Endothelial cell (in vitro differentiated cells): Measurements from ENCODE around the gene RPL41. TPM values are rescaled to one million over a fixed set of nuclear protein-coding genes. Genes with fewer than 3 reads are reported as not detected.
A peak's percentile ranks its signal among the peaks of the same experiment; 100 is the strongest.

ENCODE experiments used
- DNase-seq: peaks from one replicate; pipeline ENCODE4 v3.0.0; 2021; ENCODE audit warnings: low spot score
- H3K27ac Mint-ChIP-seq: one replicate; pipeline ENCODE4 v1.8.0; 2021; ENCODE audit warnings: mixed read lengths, inconsistent platforms; ENCODE audit not compliant: unreplicated experiment
- H3K27me3 Mint-ChIP-seq: one replicate; pipeline ENCODE4 v1.8.0; 2021; ENCODE audit warnings: mild to moderate bottlenecking, moderate library complexity, mixed read lengths, inconsistent platforms; ENCODE audit not compliant: unreplicated experiment
- H3K36me3 Mint-ChIP-seq: one replicate; pipeline ENCODE4 v1.8.0; 2021; ENCODE audit warnings: mild to moderate bottlenecking, low read depth, mixed read lengths, inconsistent platforms; ENCODE audit not compliant: unreplicated experiment
- H3K4me1 Mint-ChIP-seq: one replicate; pipeline ENCODE4 v1.8.0; 2021; ENCODE audit warnings: mild to moderate bottlenecking, mixed read lengths, inconsistent platforms; ENCODE audit not compliant: unreplicated experiment
- H3K4me3 Mint-ChIP-seq: one replicate; pipeline ENCODE4 v1.8.0; 2021; ENCODE audit warnings: mild to moderate bottlenecking, mixed read lengths, inconsistent platforms; ENCODE audit not compliant: unreplicated experiment
- H3K9me3 Mint-ChIP-seq: one replicate; pipeline ENCODE4 v1.8.0; 2021; ENCODE audit warnings: mixed read lengths, inconsistent platforms; ENCODE audit not compliant: unreplicated experiment
- CTCF ChIP-seq: fragments of 200-600 bp; sonication (generic); IDR thresholded peaks from one replicate; pipeline ENCODE4 v1.5.0; 2021; ENCODE audit warnings: antibody characterized with exemption; ENCODE audit not compliant: unreplicated experiment
- total RNA-seq: library from RNA; stranded (reverse); fragmentation: NEBNext Ultra II Directional; extraction: Animal tissue kit (Norgen Biotek cat#: 25700); gene quantifications from one replicate; pipeline ENCODE4 v1.2.1, GENCODE V29; 2021; ENCODE audit not compliant: unreplicated experiment

RPL41 gene
- total RNA-seq, 1 donor from 2014 or later: 3,242 TPM

GRCh38 chr12:56087220-56087619, 29.2 kb upstream of the RPL41 start:
- peaks cover 6% of the 10 kb centered on the region for H3K27me3 Mint-ChIP-seq
- H3K27ac Mint-ChIP-seq: no peak overlapping the region
- H3K36me3 Mint-ChIP-seq: peaks cover 3% of the 10 kb centered on the region
- no peak for TF ChIP-seq CTCF
- H3K4me1 Mint-ChIP-seq: no peaks in the 10 kb centered on the region
- H3K9me3 Mint-ChIP-seq: no peaks in the 10 kb centered on the region
- H3K4me3 Mint-ChIP-seq: no peak overlapping the region
- DNase-seq: no peak

- H3K4me1 Mint-ChIP-seq: peaks cover 14% of the 10 kb centered on the region
- no peak overlapping the region for H3K4me3 Mint-ChIP-seq
- H3K36me3 Mint-ChIP-seq: peaks cover 3% of the 10 kb centered on the region
- no peak overlapping the region for H3K27ac Mint-ChIP-seq
- H3K9me3 Mint-ChIP-seq: no peaks in the 10 kb centered on the region
- no peak for TF ChIP-seq CTCF
- peaks cover 7% of the 10 kb centered on the region for H3K27me3 Mint-ChIP-seq
- DNase-seq: no peak
These were observed 18.7 kb upstream of the RPL41 start for GRCh38 chr12:56097738-56098137.

GRCh38 chr12:56098592-56098991, 17.8 kb upstream of the RPL41 start:
- no peak overlapping the region for H3K27ac Mint-ChIP-seq
- peaks cover 22% of the 10 kb centered on the region for H3K4me1 Mint-ChIP-seq
- peaks cover 7% of the 10 kb centered on the region for H3K27me3 Mint-ChIP-seq
- no peaks in the 10 kb centered on the region for H3K9me3 Mint-ChIP-seq
- H3K4me3 Mint-ChIP-seq: no peak overlapping the region
- no peak for DNase-seq
- H3K36me3 Mint-ChIP-seq: peaks cover 3% of the 10 kb centered on the region
- TF ChIP-seq CTCF: no peak

- Mint-ChIP-seq H3K4me1 (peaks cover 30% of the 10 kb centered on the region), H3K4me3 (peak overlapping the region; percentile 26), H3K9me3 (no peaks in the 10 kb centered on the region), H3K27ac (no peak overlapping the region), H3K36me3 (peaks cover 3% of the 10 kb centered on the region), H3K27me3 (peaks cover 6% of the 10 kb centered on the region)
- no peak for DNase-seq
- no peak for TF ChIP-seq CTCF
These were observed 16.6 kb upstream of the RPL41 start for GRCh38 chr12:56099787-56100186.

GRCh38 chr12:56101045-56101444, 15.4 kb upstream of the RPL41 start:
- H3K36me3 Mint-ChIP-seq: peaks cover 8% of the 10 kb centered on the region
- H3K27ac Mint-ChIP-seq: no peak overlapping the region
- H3K4me3 Mint-ChIP-seq: peak overlapping the region; percentile 65
- TF ChIP-seq CTCF: no peak
- H3K27me3 Mint-ChIP-seq: peaks cover 5% of the 10 kb centered on the region
- no peak for DNase-seq
- H3K9me3 Mint-ChIP-seq: no peaks in the 10 kb centered on the region
- H3K4me1 Mint-ChIP-seq: peaks cover 33% of the 10 kb centered on the region
